CD4-positive, alpha-beta T cell treated with Interferon gamma for 1 hour (primary cell): ENCODE results near the gene CRY1.
"Not testable (repeated sequence)": the region's sequence is repeated elsewhere in the genome, so short reads cannot be mapped to it uniquely, and the experiment has no call there.

Experiments used
- DNase-seq: peaks from one replicate; pipeline ENCODE4 v3.0.0-alpha.2; 2020

Gene CRY1

DNA sequence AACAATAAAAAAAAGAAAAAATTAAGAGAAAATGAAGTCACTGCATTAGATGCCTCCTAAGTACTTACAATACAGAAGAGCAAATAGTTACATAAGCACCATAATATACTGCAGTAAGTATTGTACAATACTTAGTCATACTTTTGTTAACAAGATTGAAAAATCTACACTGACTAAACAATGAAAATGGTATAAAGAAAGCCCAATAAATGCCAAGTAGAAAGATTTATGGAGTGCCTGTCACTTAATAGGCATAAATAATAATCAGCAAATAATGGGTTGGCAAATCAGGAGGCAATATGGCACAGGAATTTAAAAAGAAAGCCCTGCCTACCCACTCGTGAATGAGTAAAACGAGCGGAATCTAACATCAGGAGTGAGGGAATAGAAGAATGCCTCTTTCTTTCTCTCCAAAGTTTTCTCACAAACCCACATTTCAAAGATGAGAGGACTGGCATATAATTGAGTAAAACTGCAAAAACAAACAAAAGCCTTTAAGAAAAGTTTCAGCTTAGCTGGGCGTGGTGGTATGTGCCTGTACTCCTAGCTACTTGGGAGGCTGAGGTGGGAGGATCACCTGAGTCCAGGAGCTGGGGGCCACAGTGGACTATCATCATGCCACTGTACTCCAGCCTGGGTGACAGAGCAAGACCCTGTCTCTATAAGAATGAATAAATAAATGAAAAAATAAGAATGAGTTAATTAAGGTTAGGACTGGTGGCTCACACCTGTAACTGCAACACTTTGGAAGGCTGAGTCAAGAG is 36.1 kb downstream of the CRY1 start:
- DNase-seq = no peak

DNA sequence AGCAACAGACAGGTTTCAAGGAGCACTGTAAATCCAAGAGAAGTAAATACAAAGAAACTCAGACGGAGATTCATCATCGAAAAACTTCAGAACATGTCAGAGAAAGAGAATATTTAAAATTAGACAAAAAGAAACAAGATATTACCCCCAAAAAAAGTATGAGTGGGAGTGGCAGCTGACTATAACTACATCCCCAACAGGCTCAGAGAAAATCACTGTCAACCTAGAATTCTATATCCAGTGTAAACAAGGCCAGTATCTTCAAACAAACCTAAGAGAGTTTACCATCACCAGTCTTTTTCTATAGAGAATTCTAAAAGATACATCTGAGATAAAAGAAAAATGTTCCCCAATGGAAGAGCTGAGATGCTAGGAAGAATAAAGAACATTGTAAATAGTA is 39.6 kb downstream of the CRY1 start:
- no peak for DNase-seq

DNA sequence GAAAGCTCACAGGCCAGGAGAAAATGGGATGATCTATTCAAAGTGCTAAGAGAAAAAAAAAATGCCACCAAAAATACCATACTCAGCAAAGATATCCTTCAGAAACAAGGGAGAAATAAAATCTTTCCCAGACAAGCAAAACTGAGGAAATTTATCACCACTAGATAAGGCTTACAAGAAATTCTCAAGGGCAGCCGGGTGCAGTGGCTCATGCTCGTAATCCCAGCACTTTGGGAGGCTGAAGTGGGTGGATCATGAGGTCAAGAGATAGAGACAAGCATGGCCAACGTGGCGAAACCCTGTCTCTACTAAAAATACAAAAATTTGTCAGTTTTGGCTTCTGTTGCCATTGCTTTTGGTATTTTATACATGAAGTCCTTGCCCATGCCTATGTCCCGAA is 48.2 kb downstream of the CRY1 start:
- DNase-seq = no peak

DNA sequence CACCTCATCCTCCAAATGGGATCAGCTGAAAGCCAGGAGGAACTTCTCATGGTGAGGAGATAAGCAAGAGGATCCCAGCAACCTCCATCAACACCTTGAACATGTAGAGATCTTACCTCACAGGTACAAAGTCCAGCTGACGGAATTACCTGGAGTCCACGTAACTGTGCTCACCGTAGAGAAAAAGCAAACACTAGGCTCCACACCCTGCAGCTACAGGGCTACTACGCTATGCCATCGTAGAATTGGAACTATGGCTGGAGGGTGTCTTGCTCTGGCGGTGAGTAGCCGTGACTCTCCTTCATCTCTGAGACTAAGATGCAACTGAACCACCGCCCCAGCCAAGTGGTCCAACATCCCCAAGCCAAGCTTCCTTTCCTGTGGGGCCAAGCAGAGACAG is 50.5 kb downstream of the CRY1 start:
- DNase-seq = no peak

DNA sequence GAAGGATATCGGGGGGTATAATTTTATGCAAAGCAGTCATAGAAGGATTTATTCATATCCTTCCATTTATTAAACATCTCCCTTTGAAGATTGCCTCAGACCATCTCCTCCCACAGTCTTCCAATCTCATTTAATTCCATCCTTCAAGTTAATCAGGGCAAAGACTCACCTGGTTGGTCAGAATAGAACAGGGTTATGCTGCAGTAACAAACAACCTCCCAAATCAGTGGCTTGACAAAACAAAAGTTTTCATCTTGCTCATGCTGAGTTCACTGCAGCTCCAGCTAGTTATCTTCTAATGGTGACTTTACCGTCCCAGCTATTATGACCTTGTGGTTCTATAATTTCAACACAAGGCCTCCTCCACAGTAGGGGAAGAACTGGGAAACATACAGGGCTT is 57.6 kb downstream of the CRY1 start:
- no peak for DNase-seq

DNA sequence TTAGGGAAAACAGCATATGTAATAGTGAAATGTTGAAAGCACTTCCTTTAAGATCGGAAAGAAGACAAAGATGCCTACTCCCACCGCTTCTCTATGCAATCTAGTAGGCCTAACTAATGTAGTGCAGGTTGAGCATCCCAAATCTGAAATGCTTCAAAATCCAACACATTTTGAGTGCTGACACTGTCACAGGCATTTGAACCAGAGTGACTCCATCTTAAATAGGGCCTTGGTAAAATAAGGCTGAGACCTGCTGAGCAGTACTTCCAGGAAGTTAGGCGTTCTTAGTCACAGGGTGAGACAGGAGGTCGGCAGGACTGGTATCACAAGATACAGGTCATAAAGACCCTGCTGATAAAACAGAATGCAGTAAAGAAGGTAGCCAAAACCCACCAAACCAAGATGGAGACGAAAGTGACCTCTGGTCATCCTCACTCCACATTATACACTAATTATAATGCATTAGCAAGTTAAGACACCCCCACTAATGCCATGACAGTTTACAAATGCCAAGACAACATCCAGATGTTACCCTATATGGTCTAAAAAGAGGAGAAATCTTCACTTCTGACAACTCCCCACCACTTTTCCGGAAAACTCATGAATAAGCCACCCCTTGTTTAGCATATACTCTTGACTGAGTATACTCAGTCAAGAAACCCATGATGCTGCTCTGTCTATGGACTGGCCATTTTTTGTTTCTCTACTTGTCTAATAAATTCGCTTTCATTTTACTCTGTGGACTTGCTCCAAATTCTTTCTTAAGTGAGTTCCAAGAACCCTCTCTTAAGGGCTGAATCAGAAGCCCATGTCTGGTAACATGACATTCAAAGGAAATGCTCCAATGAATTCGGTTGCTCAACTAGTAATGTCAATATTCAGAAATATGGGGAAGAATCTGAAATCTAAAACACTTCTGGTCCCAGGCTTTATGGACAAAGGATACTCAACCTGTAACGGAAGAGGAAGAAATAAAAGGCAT is 59.3 kb downstream of the CRY1 start:
- DNase-seq = no peak

DNA sequence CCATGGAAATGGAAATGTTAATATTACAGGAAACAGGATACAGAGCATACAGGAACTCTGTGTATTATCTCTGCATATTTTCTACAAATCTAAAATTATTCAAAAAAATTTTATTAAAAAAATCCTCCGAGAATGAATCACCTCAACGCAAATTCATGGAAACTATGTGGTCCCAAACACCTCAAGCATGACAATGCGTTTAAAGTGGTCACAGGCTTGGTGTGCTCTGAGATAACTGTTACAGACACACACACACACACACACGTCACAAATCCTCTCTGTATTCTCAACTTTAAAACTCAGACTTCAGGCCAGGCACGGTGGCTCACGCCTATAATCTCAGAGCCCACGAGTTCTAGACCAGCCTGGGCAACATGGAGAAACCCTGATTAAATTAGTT is 61.1 kb downstream of the CRY1 start:
- no peak for DNase-seq

DNA sequence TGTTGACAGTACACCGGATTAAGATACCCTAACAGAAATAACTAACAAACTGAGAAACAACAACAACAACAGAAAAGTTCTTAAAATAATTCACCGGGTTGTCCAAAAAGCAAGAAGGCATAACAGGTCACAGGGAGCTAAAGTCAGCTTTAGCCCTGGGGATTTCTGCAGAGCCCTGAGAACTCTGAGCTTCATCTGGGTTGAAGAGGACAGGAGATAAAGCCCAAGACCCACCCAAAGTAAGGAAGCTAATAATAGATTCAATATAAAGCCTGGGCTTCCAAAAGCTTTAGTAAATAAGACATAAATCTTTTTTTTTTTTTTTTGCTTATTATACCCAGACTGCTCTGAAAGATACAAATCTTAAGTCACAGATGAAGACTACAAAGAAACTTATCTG is 62.3 kb downstream of the CRY1 start:
- no peak for DNase-seq

DNA sequence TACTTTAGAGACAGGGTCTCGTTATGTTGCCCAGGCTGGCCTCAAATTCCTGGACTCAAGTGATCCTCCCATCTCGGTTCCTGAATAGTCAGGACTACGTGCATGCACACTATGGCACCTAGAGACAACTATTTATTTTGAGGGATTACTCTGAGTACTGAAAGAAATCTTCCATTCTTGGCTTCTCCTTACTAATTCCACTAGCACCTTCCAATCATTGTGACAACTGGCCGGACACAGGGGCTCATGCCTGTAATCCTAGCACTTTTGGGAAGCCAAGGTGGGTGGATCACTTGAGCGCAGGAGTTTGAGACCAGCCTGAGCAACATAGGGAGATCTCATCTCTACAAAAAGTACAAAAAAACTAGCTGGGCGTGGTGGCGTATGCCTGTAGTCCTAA is 64.3 kb downstream of the CRY1 start:
- no peak for DNase-seq

DNA sequence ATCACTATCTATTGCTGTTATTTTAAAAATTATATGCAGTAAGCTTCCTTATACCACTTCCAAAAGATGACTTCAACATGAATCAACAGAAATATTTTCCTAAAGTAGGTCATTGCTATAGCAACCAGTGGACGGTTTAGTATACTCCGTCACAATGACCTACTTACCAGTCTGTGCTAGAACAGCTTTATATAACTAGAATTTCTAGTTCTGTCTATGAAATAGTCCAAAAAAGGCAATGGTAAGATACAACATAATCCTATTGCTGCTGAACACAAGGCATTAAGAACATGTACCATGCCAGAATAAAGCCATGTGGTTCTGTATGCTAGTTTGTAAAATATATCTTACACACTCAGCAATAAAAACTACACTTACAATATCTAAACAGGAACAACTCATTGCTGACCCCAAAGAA is 65.7 kb downstream of the CRY1 start:
- DNase-seq = peak; percentile 30

DNA sequence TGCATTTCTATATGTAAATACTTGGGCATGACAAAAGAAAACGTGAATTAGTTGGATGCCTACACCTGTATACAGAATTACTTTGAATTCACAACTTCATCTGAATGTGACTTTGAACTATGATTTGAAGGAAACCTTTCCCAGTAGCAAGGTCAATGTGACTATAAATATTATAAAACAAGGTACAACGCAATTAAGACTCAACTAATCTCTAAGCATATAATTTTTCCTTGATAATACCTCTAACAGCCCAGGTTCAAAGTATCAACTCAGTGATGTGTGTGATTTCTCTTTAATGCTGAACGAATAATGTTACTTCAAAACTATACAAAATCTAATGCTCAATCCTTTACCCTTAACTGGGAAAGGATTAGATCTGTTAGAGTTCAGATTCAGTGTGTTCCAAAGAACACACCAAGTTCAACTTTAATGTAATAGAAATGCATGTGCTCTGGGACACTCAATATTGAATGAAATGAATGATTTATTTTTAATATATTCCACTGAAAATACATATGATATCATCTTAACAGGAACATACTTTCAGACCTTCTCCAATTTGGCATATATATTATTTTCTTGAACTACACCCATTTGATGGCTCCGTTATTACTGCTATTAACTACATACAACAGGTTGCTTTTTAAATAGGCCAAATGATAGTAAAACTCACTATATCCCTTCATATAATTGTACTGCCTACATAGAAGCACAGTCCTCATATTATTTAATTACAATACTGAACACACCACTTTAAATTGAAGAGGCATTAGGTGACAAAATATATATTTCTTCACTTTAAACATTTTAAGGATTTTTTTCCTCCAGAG is 66.3 kb downstream of the CRY1 start:
- DNase-seq = no peak

DNA sequence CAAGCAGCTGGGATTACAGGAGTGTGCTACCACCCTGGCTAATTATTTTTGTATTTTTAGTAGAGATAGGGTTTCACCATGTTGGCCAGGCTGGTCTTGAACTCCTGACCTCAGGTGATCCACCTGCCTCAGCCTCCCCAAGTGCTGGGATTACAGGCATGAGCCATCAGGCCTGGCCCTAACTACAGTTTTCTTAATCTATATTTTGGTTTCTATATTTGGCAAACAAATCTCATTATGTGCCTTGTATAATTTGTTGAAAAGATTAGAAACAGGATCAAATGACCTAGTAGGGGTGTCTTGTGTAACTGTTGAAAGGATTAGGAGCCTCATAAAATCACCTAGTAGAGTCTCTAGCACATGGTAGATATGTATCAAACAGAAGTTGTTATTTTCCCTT is 67.0 kb downstream of the CRY1 start:
- DNase-seq = not testable (repeated sequence)

DNA sequence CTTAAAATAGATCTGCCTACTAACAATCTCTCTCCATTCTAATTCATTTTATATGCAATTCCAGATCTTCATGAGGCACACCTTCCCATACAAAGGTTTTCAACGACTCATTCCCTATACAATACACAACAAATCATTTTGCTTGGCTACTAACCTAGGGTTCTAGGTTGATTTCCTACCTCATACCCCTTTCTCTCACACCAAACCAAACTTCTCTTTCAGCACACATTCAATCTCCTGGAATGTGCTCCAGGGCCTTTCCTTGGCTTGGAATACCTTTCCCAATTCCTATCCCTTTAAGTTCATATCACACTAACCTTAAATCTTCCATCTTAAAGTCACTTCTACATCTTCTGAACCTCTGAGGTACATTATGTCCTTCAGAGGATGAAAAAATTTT is 67.7 kb downstream of the CRY1 start:
- DNase-seq = no peak

DNA sequence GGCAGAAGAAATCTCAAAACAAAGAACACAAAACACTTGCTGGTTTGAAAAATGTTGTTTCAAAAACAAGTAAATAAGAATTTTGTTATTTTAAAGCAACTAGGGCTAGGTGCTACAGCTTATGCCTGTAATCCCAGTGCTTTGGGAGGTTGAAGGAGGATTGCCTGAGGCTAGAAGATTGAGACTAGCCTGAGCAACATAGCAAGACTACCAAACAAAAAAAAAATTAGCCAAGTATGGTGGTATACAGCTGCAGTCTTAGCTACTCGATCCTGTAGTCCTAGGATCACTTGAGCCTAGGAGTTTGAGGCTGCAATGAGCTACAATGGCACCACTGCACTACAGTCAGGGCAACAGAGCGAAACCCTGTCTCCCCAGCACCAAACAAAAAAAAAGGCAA is 73.8 kb downstream of the CRY1 start:
- no peak for DNase-seq

DNA sequence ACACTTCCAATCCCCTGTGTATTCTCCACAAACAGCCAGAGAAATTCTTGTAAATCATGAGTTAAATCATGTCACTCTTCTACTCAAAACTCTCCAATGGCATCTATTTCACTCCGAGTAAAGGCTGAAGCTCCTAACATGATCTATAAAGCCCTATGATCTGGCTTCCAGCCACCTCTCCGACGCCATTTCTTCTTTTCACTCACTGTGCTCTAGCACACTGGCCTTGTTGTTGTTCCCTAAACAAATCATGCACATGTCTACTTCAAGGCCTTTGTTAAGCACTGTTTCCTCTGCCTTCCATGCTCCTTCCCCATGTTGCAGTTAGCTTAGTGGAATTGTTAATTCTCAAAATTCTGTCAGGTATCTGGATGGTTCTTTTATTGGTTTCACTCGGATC is 76.3 kb downstream of the CRY1 start:
- DNase-seq = no peak

DNA sequence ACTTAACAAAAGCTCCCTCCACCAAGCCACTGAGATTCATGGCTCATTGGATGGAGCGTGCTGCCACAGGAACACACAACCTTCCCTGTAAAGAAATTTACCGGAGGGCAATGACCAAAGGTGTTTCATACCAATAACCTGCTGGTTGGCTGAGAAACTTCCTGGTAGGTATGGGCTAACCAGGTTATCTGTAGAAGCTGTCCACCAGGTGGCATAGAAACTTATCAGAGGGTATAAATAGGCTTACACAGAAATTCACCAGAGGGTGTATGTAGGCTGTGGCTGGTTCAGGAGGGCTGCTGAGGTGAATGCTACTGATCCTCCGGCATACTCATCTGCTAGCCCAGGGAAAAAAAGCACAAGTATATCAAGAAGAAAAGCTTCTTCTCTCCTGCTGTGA is 79.3 kb downstream of the CRY1 start:
- DNase-seq = no peak

DNA sequence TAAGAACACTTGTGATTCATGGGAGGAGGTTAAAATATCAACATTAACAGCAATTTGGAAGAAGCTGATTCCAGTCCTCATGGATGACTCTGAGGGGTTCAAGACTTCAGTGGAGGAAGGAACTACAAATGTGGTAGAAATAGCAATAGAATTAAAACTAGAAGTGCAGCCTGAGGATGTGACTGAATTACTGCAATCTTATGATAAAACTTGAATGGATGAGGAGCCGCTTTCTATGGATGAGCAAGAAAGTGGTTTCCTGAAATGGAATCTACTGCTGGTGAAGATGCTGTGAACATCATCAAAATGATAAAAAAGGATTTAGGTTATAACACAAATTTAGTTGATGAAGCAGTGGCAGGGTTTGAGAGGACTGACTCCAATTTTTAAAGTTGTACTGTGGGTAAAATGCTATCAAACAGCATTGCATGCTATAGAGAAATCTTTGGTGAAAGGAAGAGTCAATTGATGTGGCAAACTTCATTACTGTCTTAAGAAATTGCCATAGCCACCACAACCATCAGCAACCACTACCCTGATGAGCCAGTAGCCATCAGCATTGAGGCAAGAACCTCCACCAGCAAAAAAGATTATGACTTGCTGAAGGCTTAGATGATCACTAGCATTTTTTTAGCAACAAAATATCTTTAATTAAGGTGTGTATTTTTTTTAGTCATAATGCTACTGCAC is 80.5 kb downstream of the CRY1 start:
- DNase-seq = no peak

DNA sequence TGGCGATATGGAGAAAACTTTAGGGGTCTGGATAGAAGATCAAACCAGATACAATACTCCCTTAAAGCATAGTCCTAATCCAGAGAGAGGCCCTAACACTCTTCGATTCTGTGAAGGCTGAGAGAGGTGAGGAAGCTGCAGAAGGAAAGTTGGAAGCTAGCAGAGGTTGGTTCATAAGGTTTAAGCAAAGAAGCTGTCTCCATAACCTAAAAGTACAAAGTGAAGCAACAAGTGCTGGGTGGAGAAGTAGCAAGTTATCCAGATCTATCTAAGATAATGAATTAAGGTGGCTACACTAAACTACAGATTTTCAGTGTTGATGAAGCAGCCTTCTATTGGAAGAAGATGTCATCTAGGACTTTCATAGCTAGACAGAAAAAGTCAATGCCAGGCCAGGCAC is 81.8 kb downstream of the CRY1 start:
- DNase-seq = no peak

DNA sequence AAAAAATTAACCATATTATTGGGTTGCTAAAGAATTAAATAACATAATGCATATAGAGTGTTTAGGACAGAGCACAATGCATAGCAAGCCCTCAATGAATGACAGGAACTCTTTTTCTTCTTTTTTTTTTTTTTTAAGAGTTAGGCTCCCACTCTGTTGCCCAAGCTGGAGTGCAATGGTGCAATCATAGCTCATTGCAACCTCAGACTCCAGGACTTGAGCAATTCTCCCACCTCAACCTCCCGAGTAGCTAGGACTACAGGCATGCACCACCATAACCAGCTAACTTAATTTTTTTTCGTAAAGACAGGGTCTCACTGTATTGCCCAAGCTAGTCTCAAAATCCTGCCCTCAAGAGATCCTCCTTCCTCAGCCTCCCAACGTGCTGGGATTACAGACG is 85.9 kb downstream of the CRY1 start:
- no peak for DNase-seq

DNA sequence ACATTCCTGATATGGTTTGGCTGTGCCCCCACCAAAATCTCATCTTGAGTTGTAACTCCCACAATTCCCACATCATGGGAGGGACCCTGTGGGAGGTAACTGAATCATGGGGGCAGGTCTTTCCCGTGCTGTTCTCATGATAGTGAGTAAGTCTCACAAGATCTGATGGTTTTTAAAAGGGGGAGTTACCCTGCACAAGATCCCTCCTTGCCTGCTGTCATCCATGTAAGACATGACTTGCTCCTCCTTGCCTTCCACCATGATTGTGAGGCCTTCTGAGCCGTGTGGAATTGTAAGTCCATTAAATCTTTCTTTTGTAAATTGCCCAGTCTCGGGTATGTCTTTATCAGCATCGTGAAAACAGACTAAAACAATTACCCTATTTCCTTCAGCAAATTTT is 90.7 kb downstream of the CRY1 start:
- not testable (repeated sequence) for DNase-seq

DNA sequence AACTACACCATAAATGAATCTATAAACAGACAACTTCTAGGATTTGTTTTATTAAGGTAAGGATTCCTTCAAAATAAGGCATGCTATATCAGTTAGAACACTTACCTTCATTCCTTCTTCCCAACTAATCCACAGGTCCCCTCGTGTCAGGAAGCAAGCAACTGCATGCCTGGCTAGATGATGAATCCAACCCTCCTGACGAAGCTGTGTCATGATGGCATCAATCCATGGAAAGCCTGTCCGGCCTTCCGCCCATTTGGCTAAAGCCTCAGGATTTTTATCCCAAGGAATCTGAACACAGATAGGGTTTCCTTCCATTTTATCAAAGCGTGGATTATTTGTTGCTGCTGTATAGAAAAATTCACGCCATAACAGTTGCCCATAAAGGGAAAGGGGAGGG is 93.9 kb downstream of the CRY1 start:
- DNase-seq = no peak

DNA sequence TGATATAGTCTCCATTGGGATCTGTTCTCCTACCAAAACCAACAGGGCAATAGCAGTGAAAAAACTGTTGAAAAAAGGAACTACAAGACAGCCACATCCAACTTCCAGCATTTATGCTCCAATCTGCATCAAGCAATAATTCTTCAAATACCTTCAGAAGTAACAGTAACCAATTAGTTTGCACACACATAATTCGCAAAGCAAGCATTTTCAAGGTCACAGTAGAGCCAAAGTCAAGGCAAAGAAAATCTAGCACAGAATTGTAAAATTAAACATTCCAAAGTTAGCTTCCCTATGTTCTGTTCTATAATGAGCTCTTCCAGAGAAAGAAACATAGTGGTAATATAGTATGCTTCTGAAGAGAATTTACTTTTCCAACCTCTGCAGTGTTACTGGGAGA is 95.4 kb downstream of the CRY1 start:
- no peak for DNase-seq

DNA sequence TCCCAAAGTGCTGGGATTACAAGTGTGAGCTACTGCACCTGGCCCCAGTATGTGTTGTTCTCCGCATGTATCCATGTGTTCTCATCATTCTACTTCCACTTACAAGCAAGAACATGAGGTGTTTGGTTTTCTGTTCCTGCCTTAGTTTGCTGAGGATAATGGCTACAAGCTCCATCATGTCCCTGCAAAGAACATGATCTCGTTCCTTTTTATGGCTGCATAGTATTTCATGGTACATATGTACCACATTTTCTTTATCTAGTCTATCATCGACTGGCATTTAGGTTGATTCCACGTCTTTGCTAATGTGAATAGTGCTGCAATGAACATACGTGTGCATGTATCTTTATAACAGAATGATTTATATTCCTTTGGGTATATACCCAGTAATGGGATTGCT is 97.2 kb downstream of the CRY1 start:
- DNase-seq = not testable (repeated sequence)
